Measurements from ENCODE around the gene GMEB2. TPM values are rescaled to one million over a fixed set of nuclear protein-coding genes. Genes with fewer than 3 reads are reported as not detected.

The GMEB2 gene
- total and polyA plus RNA-seq, 10 of the 15 experiments (the other 5 are each of a cell fraction or from before 2014, with no cell fraction given): 0.08 to 15.1 (median 6.9) TPM

DNA sequence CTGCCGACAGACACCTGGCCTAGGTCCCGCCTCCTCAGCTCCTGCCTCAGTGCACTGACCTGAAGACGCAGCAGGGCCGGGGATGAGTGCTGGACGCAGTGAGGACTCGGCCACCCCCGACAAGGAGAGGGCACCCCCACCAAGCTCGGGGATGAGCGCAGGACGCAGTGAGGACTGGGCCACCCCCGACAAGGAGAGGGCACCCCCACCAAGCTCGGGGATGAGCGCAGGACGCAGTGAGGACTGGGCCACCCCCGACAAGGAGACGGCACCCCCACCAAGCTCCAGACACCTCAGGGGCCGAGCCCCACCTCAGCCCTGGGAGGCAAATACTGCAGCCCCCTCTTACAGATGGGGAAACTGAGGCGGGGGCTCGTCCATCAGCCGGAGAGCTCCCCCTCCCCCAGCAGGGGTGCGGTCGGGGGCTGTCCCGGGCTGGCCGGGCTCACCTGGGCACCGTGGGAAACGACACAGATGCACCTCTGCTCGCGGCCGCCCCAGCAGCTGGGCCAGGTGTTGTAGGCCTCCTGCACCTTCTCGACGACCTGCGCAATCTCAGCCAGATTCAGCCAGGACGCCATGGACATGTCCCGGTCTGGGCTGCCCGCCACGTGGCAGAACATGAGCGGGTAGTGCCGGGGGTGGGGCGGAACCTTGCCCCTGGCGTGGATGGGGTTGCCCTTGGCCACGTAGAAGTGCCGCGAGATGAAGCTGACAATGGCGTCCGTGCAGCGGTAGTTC lies 60.3 kb downstream of the GMEB2 start:
- BruUV-seq (replicated peaks): no TSS peak
- intact Hi-C loops (cut with micrococcal nuclease; ENCODE audit: unreplicated experiment) (no loop called here), in situ Hi-C loops (cut with MboI) (no loop called here)
- ChIA-PET POLR2A (no interaction called here), SMC1A (ENCODE audit: uncharacterized antibody, unreplicated experiment) (no interaction called here), RAD21 (ENCODE audit: unreplicated experiment) (no interaction called here), CTCF (no interaction called here)
- no peaks in the 10 kb centered on the region for H3K79me2 ChIP-seq (ENCODE audit: control insufficient read depth, insufficient read depth, low read length)
- H3K4me2 ChIP-seq (ENCODE audit: control insufficient read depth, insufficient read depth): 0 out of 2 replicates have a peak overlapping the region, but pooled peaks have one; percentile 82
- H3K9me3 ChIP-seq (replicated peaks; ENCODE audit: control insufficient read depth, insufficient read depth, low read length): no peaks in the 10 kb centered on the region; the same call in 2 of the 3 replicates
- no peak overlapping the region for H2AFZ ChIP-seq (ENCODE audit: control insufficient read depth, low read depth, low read length)
- H3K27ac ChIP-seq (ENCODE audit: control insufficient read depth, insufficient read depth): no peak overlapping the region
- H3K4me1 ChIP-seq (ENCODE audit: control insufficient read depth, insufficient read depth, low read length): peaks cover 24% of the 10 kb centered on the region
- WGBS (ENCODE audit: insufficient coverage, insufficient replicate concordance, low lambda C conversion rate, missing lambda C conversion rate): 94% methylated on average over 46 of the region's 46 CpGs
- no peaks in the 10 kb centered on the region for H4K20me1 ChIP-seq (ENCODE audit: control insufficient read depth, insufficient read depth)
- no peak for DNase-seq (ENCODE audit: low read depth, low spot score)
- no peak for FAIRE-seq
- ATAC-seq: no peak
- H3K4me3 ChIP-seq: no peak overlapping the region
- H3K9ac ChIP-seq (ENCODE audit: control insufficient read depth, insufficient read depth, low read length): no peak overlapping the region
- no peaks in the 10 kb centered on the region for H3K36me3 ChIP-seq (ENCODE audit: control insufficient read depth in 2 of 2, insufficient read depth in 2 of 2, low read length in 1 of 2)
- H3K27me3 ChIP-seq (replicated peaks in 1 of 2; ENCODE audit: control insufficient read depth in 2 of 2, insufficient read depth in 2 of 2, low read length in 1 of 2): no peaks in the 10 kb centered on the region
- TF ChIP-seq FOXK2 (IDR thresholded peaks at IDR 0.05) (no peak), TCF7 (IDR thresholded peaks at IDR 0.05; ENCODE audit: borderline replicate concordance) (no peak), CREM (IDR thresholded peaks at IDR 0.05; ENCODE audit: low read depth) (no peak), BHLHE40 (IDR thresholded peaks at IDR 0.05; ENCODE audit: borderline replicate concordance in 1 of 2, low read depth in 2 of 2, low read length in 1 of 2) (no peak), NBN (IDR thresholded peaks at IDR 0.05) (no peak), MTA2 (IDR thresholded peaks at IDR 0.05; ENCODE audit: low read depth) (no peak), FOS (IDR thresholded peaks at IDR 0.05; ENCODE audit: borderline replicate concordance, extremely low read depth, insufficient read length) (no peak), LARP7 (IDR thresholded peaks at IDR 0.05) (no peak), SMARCA5 (IDR thresholded peaks at IDR 0.05) (no peak)
- TF ChIP-seq, protein P1, sequence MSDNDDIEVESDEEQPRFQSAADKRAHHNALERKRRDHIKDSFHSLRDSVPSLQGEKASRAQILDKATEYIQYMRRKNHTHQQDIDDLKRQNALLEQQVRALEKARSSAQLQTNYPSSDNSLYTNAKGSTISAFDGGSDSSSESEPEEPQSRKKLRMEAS (IDR thresholded peaks at IDR 0.05; ENCODE audit: low read depth, low read length): no peak
